HG03039 (cell line): ENCODE measurements around the gene KIRREL1.

Experiments used
- ATAC-seq: cut with Tn5 transposase; IDR thresholded peaks from one replicate; pipeline ENCODE4 v1.9.1; 2021; ENCODE audit warnings: mild to moderate bottlenecking, moderate library complexity; ENCODE audit not compliant: unreplicated experiment

Gene KIRREL1

DNA sequence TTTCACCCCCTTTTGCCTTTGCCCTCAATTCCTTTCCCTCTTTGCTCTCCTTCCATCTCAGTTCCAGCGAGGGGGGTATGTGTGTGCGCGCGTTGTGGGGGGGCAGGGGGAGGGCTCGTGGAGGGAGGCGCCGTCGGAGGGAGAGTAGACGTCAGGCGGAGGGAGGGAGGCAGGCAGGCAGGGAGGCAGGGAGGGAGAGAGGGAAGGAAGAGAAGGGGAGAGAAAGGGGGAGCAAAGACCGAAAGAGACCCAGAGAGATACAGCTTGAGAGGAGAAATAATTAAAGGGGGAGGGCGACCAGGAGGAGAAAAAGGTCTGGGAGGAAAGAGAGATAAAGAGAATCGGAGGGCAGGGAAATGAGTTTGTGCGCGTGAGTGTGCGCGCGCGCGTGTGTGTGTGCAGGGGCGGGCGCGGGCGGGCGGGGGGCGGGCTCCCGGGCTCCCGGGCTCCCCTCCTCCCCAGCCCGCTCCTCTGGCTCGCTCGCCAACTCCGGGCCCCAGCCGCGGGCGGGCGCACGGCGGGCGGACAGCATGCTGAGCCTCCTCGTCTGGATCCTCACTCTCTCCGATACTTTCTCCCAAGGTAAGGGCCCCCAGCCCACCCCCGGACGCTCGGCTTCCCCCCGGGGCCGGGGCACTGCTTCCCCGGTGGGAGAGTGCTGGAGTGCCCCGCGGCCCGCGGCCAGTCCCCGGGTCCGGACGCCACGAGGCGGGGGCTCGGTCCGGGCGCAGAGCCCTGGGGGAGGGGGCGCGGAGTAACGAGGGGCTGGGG, at the start of gene KIRREL1:
KIRREL1 (plus strand) TSS at position 499 of the 771 bp plus-strand sequence; CDS start at position 531, 32 bp downstream.
- ATAC-seq, result no peak

DNA sequence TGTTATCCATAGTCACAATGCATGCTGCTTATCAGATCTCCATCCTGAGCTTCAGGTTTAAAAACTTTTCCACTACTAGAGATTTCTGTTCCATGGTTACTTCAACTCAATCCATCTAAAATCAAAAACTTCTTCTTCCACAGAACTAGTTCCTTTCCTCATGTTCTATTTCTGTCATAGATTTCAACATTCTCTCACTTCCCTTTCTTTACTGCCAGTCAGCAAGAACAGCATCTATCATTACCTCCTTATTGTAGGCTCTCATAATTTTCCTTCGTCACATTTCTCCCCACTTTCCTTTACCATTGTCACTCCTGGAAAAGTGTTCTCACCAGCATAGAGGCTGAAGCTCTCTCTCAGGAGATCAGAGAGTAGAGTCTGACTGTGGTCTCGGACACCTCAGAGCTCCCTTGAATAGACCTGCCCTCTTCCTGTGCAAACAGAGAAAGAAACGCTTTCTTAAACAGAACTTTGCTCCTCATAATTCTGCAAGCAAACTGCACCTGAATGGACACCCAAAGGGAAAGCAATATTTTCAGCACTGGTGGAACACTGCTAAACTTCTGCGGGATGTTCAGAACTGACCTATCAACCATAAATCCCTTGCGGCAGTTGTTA, 48.7 kb upstream of the KIRREL1 start:
- no peak for ATAC-seq

- ATAC-seq, result no peak
Measured at GRCh38 chr1:157948312-157949073, 45.0 kb upstream of the KIRREL1 start.

GRCh38 chr1:157949074-157949354, 44.4 kb upstream of the KIRREL1 start:
- ATAC-seq, result no peak

GRCh38 chr1:157951230-157951629, 42.2 kb upstream of the KIRREL1 start:
- ATAC-seq, result no peak

DNA sequence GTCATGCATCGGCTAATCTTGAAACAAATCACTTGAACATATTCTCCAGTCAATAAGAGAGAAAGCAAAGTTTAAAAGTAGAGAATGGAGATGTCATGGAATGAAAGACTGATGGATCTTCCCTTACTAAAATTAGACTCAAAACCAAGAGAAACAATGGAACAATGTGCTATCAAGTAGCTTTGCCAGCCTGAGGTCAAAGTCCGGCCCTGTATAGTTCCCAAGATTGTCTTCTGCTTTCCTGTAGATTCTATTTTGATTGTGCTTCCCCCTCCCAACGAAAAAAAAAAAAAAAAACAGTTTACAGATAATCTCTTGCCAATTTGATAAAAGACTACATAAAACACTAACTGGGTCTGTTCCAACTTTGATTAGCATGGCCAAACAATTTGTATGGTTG, 40.8 kb upstream of the KIRREL1 start:
- ATAC-seq, result no peak

DNA sequence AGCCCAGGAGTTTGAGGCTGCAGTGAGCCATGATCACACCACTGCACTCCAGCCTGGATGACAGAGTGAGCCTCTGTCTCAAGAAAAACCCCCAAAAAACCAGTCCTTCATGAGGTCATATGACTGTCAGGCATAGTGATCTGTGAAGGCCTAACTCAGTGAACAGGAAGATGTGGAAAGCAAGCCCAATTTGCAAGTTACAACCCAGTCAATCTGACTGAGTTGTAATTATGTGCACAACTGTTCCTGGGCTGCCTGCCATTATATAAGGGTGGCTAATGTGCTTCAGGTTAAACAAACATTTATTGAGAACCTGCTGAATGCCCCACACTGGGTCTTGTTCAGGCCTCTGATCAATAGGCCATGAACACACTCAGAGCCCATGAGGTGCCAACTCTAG, 38.2 kb upstream of the KIRREL1 start:
- no peak for ATAC-seq

DNA sequence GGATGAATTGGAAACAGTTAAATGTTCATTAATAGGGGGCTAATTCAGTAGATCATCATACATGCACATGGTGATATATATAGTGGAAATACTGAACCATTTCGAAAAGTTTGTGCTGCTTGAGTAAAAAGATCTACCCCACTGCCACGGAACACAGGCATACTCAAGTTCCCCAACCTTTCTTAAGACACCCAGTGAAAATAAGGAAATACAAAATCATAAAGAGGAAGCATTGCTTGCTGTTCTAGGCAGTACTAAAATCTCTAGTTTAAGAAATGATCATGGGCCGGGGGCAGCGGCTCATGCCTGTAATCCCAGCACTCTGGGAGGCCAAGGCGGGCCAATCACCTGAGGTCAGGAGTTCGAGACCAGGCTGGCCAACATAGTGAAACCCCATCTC, 37.6 kb upstream of the KIRREL1 start:
- no peak for ATAC-seq

DNA sequence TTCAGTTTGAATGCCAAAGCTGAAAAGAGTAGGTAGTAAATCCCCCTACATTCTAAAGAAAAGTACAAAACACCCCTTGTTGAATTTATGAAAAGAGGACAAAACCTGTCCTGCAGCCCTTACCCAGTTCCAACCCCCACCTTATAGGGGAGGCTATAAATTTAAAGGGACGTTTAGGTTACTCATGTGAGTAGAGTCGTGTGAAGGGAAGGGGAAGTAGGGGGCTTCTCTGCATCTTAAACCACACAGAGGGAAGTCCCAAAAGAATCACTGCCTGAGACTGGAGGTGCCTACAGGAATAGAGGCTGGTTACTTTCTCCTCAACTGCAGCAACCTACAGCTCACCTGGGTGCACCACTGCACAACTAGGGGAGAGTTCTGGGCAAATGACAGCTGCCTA, 36.7 kb upstream of the KIRREL1 start:
- no peak for ATAC-seq

DNA sequence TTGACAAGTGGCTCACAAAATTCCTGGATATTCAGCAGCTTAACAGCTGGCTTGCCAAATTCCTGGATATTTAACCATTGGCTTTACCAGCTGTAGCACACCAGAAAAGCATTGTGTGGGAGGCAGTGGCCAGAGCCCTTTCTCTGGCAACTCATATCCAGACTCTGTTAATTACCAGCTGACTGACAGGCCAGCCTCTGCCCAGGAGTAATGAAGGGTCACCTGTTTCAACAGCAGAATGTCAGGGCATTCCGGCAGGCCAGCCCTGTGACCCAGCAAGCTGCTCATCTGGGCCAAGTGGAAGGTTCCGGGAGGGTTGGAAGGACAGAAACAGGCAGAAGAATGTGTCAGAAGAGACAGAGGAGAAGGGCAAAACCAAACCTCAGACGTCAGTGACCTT, 35.2 kb upstream of the KIRREL1 start:
- no peak for ATAC-seq

GRCh38 chr1:157959750-157960149, 33.7 kb upstream of the KIRREL1 start:
- ATAC-seq, result no peak

- ATAC-seq, result no peak
Measured at GRCh38 chr1:157960773-157961172, 32.7 kb upstream of the KIRREL1 start.

DNA sequence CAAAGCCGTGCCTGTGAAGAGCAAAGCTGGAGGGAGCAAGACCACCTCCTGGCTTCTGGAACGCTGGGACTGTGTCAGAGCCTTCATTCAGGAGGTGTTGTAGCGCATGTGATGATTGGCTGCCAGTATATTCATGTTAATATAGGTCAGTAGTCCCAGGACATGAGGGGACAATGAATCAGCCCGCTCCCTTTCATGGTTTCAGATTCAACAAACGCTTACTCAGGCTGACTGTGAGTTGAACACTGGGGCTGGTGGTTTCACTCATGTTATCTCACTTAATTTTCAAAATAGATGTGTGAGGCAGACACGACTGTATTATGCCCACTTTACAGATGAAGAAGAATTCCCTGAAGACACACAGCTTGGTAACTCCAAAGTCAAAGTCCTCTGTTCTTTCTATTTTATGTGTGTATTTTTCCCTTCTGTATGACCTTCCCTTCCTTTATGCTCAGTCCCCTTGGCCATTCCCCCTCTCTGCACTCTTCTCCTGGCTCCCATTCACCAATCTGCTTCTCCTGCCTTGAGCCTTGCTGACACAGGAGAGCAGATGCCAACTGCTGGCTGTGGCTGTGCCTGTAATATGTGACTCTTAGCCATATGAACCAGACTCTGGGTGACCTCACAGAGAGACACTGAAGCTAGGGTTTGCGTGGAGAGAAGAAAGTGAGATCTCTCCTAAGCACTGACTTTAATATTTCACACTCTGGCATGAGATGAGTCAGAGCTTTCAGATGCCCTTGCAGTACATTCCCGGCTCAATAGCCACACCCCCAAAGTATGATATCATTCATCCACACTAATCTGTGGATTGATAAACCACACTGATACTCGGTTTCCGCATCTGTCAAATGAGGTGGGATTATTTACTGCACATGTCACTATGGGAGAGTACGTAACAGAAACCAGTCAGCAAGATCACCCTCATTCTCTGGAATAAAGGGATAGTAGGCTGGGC, 31.4 kb upstream of the KIRREL1 start:
- no peak for ATAC-seq

DNA sequence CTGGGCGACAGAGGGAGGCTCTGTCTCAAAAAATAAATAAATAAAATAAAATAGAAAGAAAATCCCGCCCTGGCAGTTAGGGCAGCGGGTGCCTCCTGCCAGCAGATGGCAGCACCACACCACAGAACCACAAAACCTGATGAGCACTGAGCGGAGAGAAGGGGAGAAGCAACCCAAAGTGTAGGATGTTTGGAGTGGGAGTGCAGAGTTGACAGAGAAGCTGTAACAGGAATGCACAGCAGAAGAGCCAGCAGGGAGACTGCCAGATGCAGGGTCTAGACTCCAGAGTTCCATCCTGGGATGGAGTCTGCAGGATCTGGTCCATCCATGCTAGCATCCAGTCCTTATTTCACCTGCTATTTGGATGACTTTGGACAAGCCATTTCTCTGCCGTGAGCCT, 29.7 kb upstream of the KIRREL1 start:
- ATAC-seq, result no peak

GRCh38 chr1:157965584-157965983, 27.9 kb upstream of the KIRREL1 start:
- no peak for ATAC-seq

GRCh38 chr1:157966031-157966537, 27.4 kb upstream of the KIRREL1 start:
- no peak for ATAC-seq

- ATAC-seq, result no peak
Measured at GRCh38 chr1:157967205-157967604, 26.2 kb upstream of the KIRREL1 start.

DNA sequence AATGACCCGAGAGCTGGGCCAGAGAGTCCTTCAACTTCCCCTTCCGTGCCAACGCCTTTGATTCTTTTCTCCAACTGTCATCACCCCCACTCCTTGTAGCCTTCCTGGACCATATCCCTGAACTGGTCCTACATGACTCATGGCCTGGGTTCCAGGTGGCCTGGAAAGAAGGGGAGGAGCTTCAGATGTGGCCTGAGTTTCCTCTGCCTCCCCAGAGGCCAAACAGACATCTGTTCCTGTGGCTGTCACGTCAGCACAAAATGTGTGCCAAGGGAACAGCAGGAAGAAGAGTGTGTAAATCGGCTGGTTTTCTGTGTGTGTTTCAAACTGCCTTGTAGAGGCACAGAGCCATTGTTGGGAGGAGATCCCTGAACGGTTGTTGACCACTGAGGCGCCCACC, 24.9 kb upstream of the KIRREL1 start:
- ATAC-seq, result no peak

DNA sequence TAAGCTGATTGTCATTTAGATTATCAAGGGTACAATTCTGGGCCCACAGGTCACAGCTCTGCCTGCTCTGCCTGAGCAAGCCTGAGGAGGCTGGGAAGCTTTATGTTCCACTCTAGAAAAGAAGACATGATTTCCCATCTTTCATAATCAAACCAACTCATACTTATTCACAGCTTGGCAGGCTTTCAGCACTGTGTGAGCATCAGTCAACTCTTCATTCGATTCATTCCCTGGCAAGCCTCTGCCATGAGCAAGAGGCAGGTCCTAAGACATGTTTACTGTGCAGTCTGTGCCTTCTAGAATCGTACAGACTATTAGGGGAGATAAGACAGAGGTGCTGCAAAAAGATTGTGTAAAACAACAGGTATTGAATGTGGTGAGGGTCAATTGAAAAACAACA, 24.5 kb upstream of the KIRREL1 start:
- ATAC-seq, result no peak

DNA sequence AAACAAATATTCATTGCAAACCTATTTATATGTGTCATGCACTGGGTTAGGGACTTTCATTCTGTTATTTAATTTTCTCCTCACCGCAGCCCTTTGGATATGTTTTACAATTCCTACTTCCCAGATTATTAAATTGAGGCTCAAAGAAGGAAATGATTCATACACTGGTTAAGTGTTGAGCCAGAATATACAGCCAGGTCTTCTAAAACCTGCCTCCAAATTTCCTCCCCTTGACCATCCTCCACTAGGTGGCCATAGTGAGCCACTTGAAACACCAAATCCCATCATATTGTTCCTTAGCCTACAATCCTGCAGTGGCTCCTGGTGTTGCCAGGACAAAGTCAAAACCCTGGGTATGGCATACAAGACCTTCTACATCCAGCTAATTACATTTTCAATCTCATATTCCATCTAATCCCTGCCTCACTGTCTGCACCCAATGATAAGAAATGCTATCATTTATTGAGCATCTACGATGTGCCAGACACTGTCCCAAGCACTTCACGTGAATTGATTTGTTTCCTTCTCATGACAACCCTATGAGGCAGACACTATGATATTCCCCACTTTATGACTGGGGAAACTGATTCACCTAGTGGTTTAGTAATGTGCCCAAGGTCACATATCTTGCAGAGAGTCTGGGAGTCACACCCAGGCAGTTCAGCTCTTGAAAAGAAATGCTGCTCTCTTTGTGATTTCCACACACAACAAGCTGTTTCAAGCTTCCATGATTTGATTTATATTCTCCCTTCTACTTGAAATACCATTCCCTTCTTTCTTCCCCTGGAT, 23.6 kb upstream of the KIRREL1 start:
- ATAC-seq, result no peak
